ENCODE measurements around the gene BEND3.

DNA sequence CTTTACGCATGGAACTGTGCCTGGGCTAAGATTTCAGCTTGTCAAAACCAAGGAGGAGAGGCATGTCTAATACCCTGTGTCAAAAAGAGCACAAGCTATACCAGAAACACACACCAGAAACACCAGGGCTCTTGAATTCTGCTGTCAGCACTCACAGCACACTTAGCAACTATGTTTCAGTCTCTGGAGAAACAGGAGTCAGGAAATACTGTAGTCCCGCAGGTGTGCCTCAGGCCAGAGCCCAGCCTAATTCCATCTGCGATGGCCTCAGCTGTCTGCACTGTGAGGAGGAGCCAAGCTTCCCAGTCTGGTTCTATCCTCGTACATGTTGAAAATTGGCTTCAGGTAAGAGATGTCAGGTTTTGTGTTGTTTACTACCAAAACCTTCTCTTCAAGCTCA is 55.7 kb downstream of the BEND3 start:
- TF ChIP-seq EZH2 (optimal IDR thresholded peaks at IDR 0.05; ENCODE audit: low read depth, low read length), result no peak
- TF ChIP-seq CTCF (IDR thresholded peaks at IDR 0.05; ENCODE audit: low read length), result no peak

Data from MM.1S (cell line).